K562 (cell line): Measurements from ENCODE around the gene TEX38. TPM values are rescaled to one million over a fixed set of nuclear protein-coding genes. Genes with fewer than 3 reads are reported as not detected.

ENCODE experiments used
- ATAC-seq: fragments of 200-7000 bp; cut with Tn5 transposase; 3 replicates; pipeline ENCODE4 v1.9.1; 2020; ENCODE audit warnings: moderate library complexity
- BruUV-seq: library from RNA; stranded (reverse); fragments of 400-500 nt; replicated peaks from 2 replicates; lab custom pipeline; 2021; lab: Mats Ljungman, UMichigan
- CTCF ChIA-PET: fragments of 300-600 bp; formaldehyde crosslinking; extraction: SDS; loops from one replicate; lab custom pipeline; 2021; ENCODE audit warnings: low intra/inter-chr PET ratio; lab: Yijun Ruan, JAX
- POLR2A ChIA-PET: fragments of 300-600, 350-650 bp; sonication (Branson Sonifier 250); formaldehyde crosslinking; extraction: SDS; loops from one replicate; lab custom pipeline; 2021; ENCODE audit warnings: antibody characterized with exemption, inconsistent platforms; lab: Yijun Ruan, JAX
- DNase-seq, 4 experiments: peaks; one replicate each; pipeline versions ENCODE4 v3.0.0 to v3.0.0-alpha.2; 2011 to 2018; ENCODE audit warnings: low spot score in 3 of 4, mixed read lengths in 3 of 4; ENCODE audit errors: extremely low read depth in 1 of 4
- FAIRE-seq: peaks from 2 replicates; lab custom pipeline; 2011; peaks lifted over from hg19 to GRCh38; lab: Jason Lieb, UNC
- H2AFZ ChIP-seq: 2 replicates; pipeline ENCODE4 v1.6.0; 2011; ENCODE audit warnings: low read depth, low read length, control low read depth, inconsistent platforms
- H3K27ac ChIP-seq: fragments of 200-600 bp; 3 replicates; pipeline ENCODE4 v1.8.0; 2011; ENCODE audit warnings: low read depth, mild to moderate bottlenecking, control low read depth, inconsistent platforms, low read length, moderate library complexity, mixed read lengths; ENCODE audit errors: extremely low read depth
- H3K27me3 ChIP-seq, 2 experiments: fragments of 300-600 bp in 1 of 2; 2 replicates in 1 of 2; 3 replicates in 1 of 2; pipeline versions ENCODE4 v1.6.0 to v1.8.0; 2011; ENCODE audit warnings: inconsistent platforms in 2 of 2, low read length in 2 of 2, mild to moderate bottlenecking in 1 of 2, mixed read lengths in 1 of 2, moderate library complexity in 1 of 2; ENCODE audit not compliant: control insufficient read depth in 2 of 2, insufficient read depth in 2 of 2
- H3K36me3 ChIP-seq: fragments of 300-600 bp; 3 replicates; pipeline ENCODE4 v1.8.0; 2011; ENCODE audit warnings: mild to moderate bottlenecking, low read length, inconsistent platforms; ENCODE audit not compliant: control insufficient read depth, insufficient read depth
- H3K4me1 ChIP-seq, 2 experiments: fragments of 200-600 bp in 1 of 2; replicated peaks in 1 of 2; 2 replicates in 1 of 2; 3 replicates in 1 of 2; pipeline versions ENCODE4 v1.5.1 to v1.8.0; 2011; ENCODE audit warnings: inconsistent platforms in 2 of 2, low read length in 2 of 2, mild to moderate bottlenecking in 1 of 2, mixed read lengths in 1 of 2, moderate library complexity in 1 of 2; ENCODE audit not compliant: control insufficient read depth in 2 of 2, insufficient read depth in 2 of 2
- H3K4me2 ChIP-seq: 2 replicates; pipeline ENCODE4 v1.6.1; 2011; ENCODE audit warnings: low read length, control low read depth, inconsistent platforms, mixed read lengths; ENCODE audit not compliant: insufficient read depth
- H3K4me3 ChIP-seq: fragments of 200-600 bp; sonication (generic), shearing (Covaris generic); 2 replicates; pipeline ENCODE4 v1.5.1; 2016; ENCODE audit warnings: control low read depth, inconsistent platforms
- H3K79me2 ChIP-seq: fragments of 200-600 bp; 3 replicates; pipeline ENCODE4 v1.8.0; 2011; ENCODE audit warnings: low read length, inconsistent platforms; ENCODE audit not compliant: control insufficient read depth, insufficient read depth
- H3K9ac ChIP-seq, 2 experiments: 2 replicates each; pipeline versions ENCODE4 v1.6.0 to v1.6.1; 2011; ENCODE audit warnings: low read depth in 2 of 2, low read length in 2 of 2, control low read depth in 1 of 2, inconsistent platforms in 1 of 2, mild to moderate bottlenecking in 1 of 2, mixed read lengths in 1 of 2; ENCODE audit not compliant: insufficient read depth in 1 of 2
- H3K9me1 ChIP-seq: one replicate; pipeline ENCODE4 v1.6.0; 2011; ENCODE audit warnings: inconsistent platforms, mild to moderate bottlenecking, low read length, moderate library complexity; ENCODE audit not compliant: control insufficient read depth, insufficient read depth
- H3K9me3 ChIP-seq: replicated peaks from 2 replicates; pipeline ENCODE4 v1.5.1; 2011; ENCODE audit warnings: low read depth, low read length, inconsistent platforms; ENCODE audit not compliant: control insufficient read depth, insufficient read depth
- H4K20me1 ChIP-seq: replicated peaks from 2 replicates; pipeline ENCODE4 v1.6.1; 2011; ENCODE audit warnings: low read length, inconsistent platforms, mixed read lengths; ENCODE audit not compliant: control insufficient read depth, insufficient read depth
- ARID1B ChIP-seq: fragments of 450-650 bp; IDR thresholded peaks from 2 replicates; pipeline ENCODE4 v1.6.1; 2016; ENCODE audit warnings: antibody characterized with exemption, mild to moderate bottlenecking, inconsistent platforms
- CBX3 ChIP-seq, 2 experiments: IDR thresholded peaks; 1 replicate in 1 of 2; 2 replicates in 1 of 2; pipeline ENCODE4 v1.6.1; 2012; ENCODE audit warnings: inconsistent platforms in 2 of 2, low read length in 2 of 2, borderline replicate concordance in 1 of 2, control low read depth in 1 of 2
- CSDE1 ChIP-seq, 2 experiments: fragments of 450-650 bp; IDR thresholded peaks; 2 replicates each; pipeline ENCODE4 v1.6.1; 2016; ENCODE audit warnings: mild to moderate bottlenecking in 1 of 2
- HNRNPLL ChIP-seq: fragments of 200-400 bp; formaldehyde crosslinking; IDR thresholded peaks from 2 replicates; pipeline ENCODE4 v1.6.1; 2017; ENCODE audit warnings: low read length, low read depth, mild to moderate bottlenecking; ENCODE audit not compliant: poor library complexity, severe bottlenecking
- HOMEZ ChIP-seq: fragments of 250-450 bp; sonication (Bioruptor Pico); IDR thresholded peaks from 2 replicates; pipeline ENCODE4 v1.4.0; 2020; ENCODE audit warnings: mild to moderate bottlenecking, moderate library complexity
- XRCC3 ChIP-seq: fragments of 450-650 bp; IDR thresholded peaks from 2 replicates; pipeline ENCODE4 v1.6.1; 2017; ENCODE audit warnings: mild to moderate bottlenecking, moderate library complexity
- ZBTB26 ChIP-seq: fragments of 450-650 bp; formaldehyde crosslinking; IDR thresholded peaks from 2 replicates; pipeline ENCODE4 v1.4.0; 2022; ENCODE audit warnings: missing genetic modification characterization
- ZBTB8A ChIP-seq: fragments of 450-650 bp; IDR thresholded peaks from 2 replicates; pipeline ENCODE4 v1.6.1; 2018; ENCODE audit warnings: mild to moderate bottlenecking, moderate library complexity; ENCODE audit not compliant: partially characterized antibody
- ZFP36 ChIP-seq: fragments of 150-350 bp; IDR thresholded peaks from 2 replicates; pipeline ENCODE4 v1.6.1; 2018; ENCODE audit warnings: low read length, low read depth; ENCODE audit not compliant: partially characterized antibody
- ZKSCAN1 ChIP-seq: fragments of 150-350 bp; IDR thresholded peaks from 2 replicates; pipeline ENCODE4 v1.6.1; 2016; ENCODE audit warnings: low read depth, low read length
- ZNF12 ChIP-seq: sonication (generic); formaldehyde crosslinking; IDR thresholded peaks from 2 replicates; pipeline ENCODE4 v1.4.0; 2020; ENCODE audit warnings: mild to moderate bottlenecking, missing genetic modification reagents
- ZNF174 ChIP-seq: fragments of 250-450 bp; sonication (Bioruptor Pico); IDR thresholded peaks from 2 replicates; pipeline ENCODE4 v1.4.0; 2020; ENCODE audit warnings: mild to moderate bottlenecking
- ZNF280A ChIP-seq: fragments of 450-650 bp; IDR thresholded peaks from 2 replicates; pipeline ENCODE4 v1.6.1; 2018; ENCODE audit warnings: mild to moderate bottlenecking, low read depth; ENCODE audit not compliant: partially characterized antibody
- WGBS: fragments of 100-300 bp; shearing (Covaris generic); methylation state at CpG from one replicate; pipeline ENCODE4 v1.1.6; 2016; ENCODE audit warnings: low coverage, mixed read lengths; ENCODE audit not compliant: insufficient coverage; ENCODE audit errors: missing lambda C conversion rate; 5-methylcytosine and 5-hydroxymethylcytosine counted together
- in situ Hi-C: fragments of 300-500 bp; cut with MboI; formaldehyde crosslinking; loops from 4 replicates; pipeline ENCODE4 v1.15.0; 2018; ENCODE audit warnings: inconsistent platforms, mixed read lengths
- intact Hi-C: fragments of 100-400 bp; cut with micrococcal nuclease; formaldehyde crosslinking; loops from 2 replicates; pipeline ENCODE4 v1.14.2; 2022
- polyA plus RNA-seq, 8 experiments: library from polyadenylated mRNA; depleted of rRNA in 4 of 8; stranded (reverse) in 5 of 8; unstranded in 3 of 8; fragments of >200 nt; fragmentation: Nextera tagmentation in 2 of 8; fragmentation: Illumina TruSeq in 1 of 8; extraction: Ambion mirVana in 2 of 8; extraction: Trizol in 1 of 8; gene quantifications; 2 replicates each; pipeline versions ENCODE4 v1.2.1 to v1.2.3, GENCODE V29; 2011 to 2014; ENCODE audit warnings: inconsistent platforms in 1 of 8, missing spikeins in 1 of 8
- total RNA-seq, 7 experiments: library from RNA; depleted of rRNA in 6 of 7; stranded (reverse); fragments of >200 nt in 6 of 7; fragmentation: Illumina TruSeq in 2 of 7; extraction: Trizol in 2 of 7; gene quantifications; 2 replicates each; pipeline versions ENCODE4 v1.2.1 to v1.2.3, GENCODE V29; 2011 to 2021; ENCODE audit warnings: low replicate concordance in 1 of 7

TEX38 gene
- total and polyA plus RNA-seq, 9 of the 15 experiments (the other 6 are each of a cell fraction or from before 2014, with no cell fraction given) = not detected

GRCh38 chr1:46697053-46697452, 25.4 kb downstream of the TEX38 start (continued):
- TF ChIP-seq HNRNPLL = no peak
- TF ChIP-seq, all 486 proteins: peak for 0

GRCh38 chr1:46699666-46700065, 28.0 kb downstream of the TEX38 start:
- no peak overlapping the region for H3K4me3 ChIP-seq
- H3K9me3 ChIP-seq = no peaks in the 10 kb centered on the region
- H2AFZ ChIP-seq = no peak overlapping the region
- H3K4me2 ChIP-seq = no peak overlapping the region
- BruUV-seq = no TSS peak
- no peaks in the 10 kb centered on the region for H3K4me1 ChIP-seq
- 0 out of 3 replicates have a peak, but pooled peaks cover 5% of the 10 kb centered on the region for H3K79me2 ChIP-seq
- H3K36me3 ChIP-seq = peaks cover 83% of the 10 kb centered on the region
- ChIA-PET POLR2A (interaction anchor here (0.8 kb wide), 1 partner anchor 75 kb away, joined by 4 read pairs; no protein-coding TSS in a partner anchor), CTCF (no interaction called here)
- H4K20me1 ChIP-seq = no peaks in the 10 kb centered on the region; the same call in 1 of the 2 replicates
- ATAC-seq (no peak), FAIRE-seq (no peak), DNase-seq (no peak)
- 44% methylated on average over 3 of the region's 3 CpGs for WGBS
- in situ Hi-C loops = no loop called here
- no peak overlapping the region for H3K27ac ChIP-seq
- TF ChIP-seq ZKSCAN1 (no peak), ZNF12 (no peak), ZBTB8A (no peak), ZNF280A (no peak), ZFP36 (no peak), CBX3 (IDR thresholded peaks at IDR 0.05; ENCODE audit: borderline replicate concordance in 1 of 2, low read length in 2 of 2) (no peak), HOMEZ (CRISPR knock-in tag) (no peak), ZNF174 (no peak), CSDE1 (IDR thresholded peaks at IDR 0.05) (no peak), ARID1B (no peak), XRCC3 (no peak), ZBTB26 (CRISPR knock-in tag) (no peak)
- no peaks in the 10 kb centered on the region for H3K27me3 ChIP-seq
- H3K9me1 ChIP-seq = no peaks in the 10 kb centered on the region
- H3K9ac ChIP-seq = no peak overlapping the region
- intact Hi-C loops = no loop called here
